HG02759 (cell line): ENCODE data around the gene TCF25.
A peak's percentile ranks its signal among the peaks of the same experiment; 100 is the strongest.
"Not testable (repeated sequence)": the region's sequence is repeated elsewhere in the genome, so short reads cannot be mapped to it uniquely, and the experiment has no call there.

Source experiments
- ATAC-seq: cut with Tn5 transposase; IDR thresholded peaks from one replicate; pipeline ENCODE4 v1.9.1; 2021; ENCODE audit warnings: mild to moderate bottlenecking, moderate library complexity; ENCODE audit not compliant: unreplicated experiment

Gene TCF25

DNA sequence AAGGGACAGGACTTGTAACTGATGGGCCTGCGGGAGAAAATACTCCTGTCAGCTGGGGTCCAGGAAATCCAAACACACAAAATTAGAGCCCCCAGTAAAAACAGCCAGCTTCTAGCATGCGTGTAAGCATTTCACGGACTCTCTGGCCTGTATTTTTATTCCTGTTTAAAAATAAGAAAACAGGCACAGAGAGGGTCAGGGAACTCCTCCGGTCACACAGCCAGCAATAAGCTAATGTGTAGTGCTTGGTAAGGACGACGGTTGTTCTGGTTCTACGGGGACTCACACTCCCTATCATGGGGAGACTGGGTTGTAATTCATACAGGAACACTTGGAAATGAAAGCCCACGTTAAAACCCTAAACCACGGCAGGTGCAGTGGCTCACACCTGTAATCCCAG lies 1.5 kb upstream of the TCF25 start:
- ATAC-seq, result no peak

DNA sequence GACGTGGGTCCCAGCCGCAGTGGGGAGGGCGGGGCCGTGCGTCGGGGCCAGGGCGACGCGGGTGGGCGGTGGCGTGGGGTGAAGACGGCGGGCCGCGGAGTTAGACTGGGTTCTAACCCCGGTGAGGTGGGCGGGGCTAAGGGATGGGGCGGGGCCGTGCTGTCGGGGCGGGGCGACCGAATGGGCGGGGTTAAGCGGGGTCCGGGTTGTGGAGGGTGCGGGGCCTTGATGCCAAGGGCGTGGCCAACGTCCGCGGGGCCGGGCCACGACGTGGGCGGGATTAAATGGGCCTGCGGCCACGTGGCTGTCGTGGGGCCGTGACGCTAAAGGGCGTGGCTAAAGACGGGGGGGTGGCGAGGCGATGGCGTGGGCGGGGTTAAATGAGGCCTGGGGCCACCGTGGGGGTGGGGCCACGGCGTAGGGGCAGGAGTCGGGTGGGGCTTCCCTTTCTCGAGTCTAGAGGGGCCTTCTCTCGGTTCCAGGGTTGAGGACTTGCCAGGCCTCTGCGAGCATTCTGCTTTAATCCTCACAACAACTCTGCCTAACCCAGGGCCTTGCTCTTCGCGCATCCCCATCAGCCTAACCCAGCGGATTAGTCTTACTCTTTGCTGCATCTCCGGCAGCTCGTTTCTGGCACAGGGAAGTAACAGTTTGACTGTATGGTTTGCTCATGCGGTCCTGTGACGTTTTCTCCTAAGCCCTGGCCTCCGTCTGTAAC lies 739 bp downstream of the TCF25 start:
- ATAC-seq, result peak; percentile 69

GRCh38 chr16:89879123-89879522 lies 5.7 kb downstream of the TCF25 start:
- not testable (repeated sequence) for ATAC-seq

DNA sequence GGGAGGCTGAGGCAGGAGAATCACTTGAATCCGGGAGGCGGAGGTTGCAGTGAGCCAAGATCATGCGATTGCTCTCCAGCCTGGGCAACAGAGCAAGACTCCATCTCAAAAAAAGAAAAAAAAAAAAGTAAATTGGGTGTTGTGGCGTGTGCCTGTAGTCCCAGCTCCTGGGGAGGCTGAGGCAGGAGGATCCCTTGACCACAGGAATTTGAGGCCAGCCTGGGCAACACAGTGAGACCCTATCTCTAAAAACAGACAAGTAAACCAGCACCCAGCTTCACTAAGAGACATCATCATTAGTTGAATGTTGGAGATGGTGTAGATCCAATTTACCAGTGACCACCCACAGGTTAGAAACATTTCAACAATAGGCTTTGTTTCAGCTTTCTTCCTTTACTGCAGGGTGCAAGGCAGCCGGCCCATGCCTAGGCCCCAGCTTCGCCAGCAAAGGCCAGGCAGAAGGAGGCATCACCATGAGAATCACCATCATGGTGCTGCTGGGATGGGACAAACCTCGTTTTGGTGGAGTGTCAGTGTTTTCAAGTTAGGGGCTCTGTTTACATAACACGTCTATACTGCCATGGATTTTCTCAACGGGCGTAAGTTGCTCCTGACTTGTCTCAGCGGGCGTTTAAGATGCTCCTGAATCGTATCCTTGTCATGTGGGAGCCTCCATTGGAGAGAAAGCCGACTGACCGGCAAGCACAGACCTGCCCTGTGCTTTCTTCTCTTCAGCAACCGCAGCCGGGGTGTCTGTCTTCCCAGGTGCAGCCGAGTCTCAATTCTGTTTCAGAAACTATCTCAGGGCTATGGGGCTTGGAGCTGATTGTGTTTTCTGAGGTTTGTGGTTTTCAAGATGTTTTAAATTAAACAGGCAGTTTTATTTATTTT lies 7.3 kb downstream of the TCF25 start:
- ATAC-seq, result no peak

DNA sequence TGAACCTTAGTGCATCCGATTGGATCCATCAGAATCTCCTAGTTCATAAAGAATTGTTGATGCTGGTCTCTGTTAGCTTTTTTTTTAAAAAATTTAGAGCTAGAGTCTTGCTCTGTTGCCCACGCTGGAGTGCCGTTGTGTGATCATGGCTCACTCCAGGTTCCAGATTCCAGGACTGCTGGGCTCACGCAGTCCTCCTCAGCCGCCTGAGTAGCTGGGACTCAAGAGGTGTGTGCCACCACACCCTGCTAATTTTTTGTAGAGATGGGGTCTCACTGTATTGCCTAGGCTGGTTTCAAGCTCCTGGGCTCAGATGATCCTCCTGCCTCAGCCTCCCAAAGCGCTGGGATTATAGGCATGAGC lies 8.0 kb downstream of the TCF25 start:
- no peak for ATAC-seq

- ATAC-seq, result no peak
These were observed 10.1 kb downstream of the TCF25 start for GRCh38 chr16:89883346-89884040.

DNA sequence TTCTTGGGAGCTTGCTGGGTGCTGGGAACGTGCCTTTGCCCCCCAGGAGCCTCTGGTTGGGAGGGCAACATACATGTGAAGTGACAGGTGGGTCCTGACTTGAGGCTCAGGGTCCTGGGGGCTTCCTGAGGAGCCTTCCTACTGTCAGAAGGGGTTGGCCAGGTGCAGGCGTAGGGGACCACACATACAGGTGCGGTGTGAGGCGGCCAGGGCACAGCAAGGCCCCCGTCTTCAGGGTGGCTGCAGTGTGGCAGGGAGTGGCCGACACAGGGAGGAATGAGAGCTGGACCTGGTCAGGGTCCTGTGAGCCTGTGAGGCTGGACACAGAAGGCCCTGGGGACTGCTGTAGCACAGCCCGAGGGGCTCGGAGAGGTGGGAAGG lies 10.6 kb downstream of the TCF25 start:
- no peak for ATAC-seq

- ATAC-seq, result no peak
These were observed 13.9 kb downstream of the TCF25 start for GRCh38 chr16:89887243-89887642.

GRCh38 chr16:89890200-89890599 lies 16.8 kb downstream of the TCF25 start:
- ATAC-seq, result no peak

DNA sequence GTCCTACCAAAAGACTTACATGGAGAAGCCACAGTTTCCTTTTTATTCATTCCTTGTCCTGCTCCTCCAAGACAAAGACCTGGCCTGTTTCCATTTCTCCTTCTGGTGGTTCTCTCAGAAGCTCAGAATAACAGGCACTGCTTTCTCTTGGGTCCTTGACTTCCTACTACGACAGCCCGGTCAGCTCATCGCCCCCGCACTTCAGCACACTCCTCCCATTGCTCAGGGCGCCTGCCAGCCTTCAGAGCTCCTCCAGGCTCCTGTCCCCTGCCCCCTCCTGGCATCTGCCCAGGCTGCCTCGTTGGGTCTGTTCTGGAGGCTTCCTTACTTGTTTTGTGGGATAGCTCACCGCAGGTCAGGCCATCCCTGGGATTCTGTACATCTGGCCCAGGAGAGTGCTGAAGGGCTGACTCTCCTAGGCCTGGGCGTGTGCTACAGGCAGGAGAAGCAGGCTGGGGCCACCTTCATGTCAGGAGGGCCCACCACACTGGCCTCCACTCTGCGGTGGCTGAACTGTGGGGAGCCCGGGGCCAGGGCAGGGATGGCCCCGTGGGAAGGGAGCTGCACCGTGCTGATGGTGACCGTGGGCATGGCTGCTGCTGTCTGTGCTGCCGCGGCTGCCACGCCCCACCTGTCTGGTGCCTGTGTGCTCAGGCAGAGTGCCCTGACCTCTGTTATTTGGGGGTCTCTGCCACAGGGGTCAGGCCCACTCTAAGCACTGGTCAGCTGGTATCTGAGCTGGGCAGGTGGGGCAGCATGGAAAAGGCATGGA lies 17.7 kb downstream of the TCF25 start:
- no peak for ATAC-seq

- no peak for ATAC-seq
These were observed 18.8 kb downstream of the TCF25 start for GRCh38 chr16:89892055-89892630.

- no peak for ATAC-seq
These were observed 19.2 kb downstream of the TCF25 start for GRCh38 chr16:89892635-89893034.

- no peak for ATAC-seq
These were observed 20.5 kb downstream of the TCF25 start for GRCh38 chr16:89893642-89894548.

GRCh38 chr16:89895482-89896250 lies 22.3 kb downstream of the TCF25 start:
- ATAC-seq, result no peak

DNA sequence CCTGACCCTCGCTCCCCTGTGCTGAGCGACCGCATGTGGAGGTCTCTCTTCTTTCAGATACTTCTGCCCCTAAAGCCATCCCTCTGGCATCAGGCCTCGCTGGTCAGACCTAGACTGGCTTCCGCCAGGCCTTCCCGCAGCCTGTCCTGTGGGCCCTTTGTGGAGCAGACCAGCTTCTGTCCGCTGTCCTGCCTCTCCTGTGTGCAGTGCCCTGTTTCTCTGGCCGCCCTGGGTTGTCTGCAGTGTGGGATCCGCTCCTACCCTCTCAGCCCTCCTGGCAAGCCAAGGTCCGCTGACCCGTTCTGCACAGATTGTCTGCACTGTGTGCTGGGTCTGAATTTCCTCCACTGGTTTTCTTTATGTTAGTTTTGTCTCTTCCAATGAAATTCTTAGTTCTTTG lies 23.8 kb downstream of the TCF25 start:
- no peak for ATAC-seq

DNA sequence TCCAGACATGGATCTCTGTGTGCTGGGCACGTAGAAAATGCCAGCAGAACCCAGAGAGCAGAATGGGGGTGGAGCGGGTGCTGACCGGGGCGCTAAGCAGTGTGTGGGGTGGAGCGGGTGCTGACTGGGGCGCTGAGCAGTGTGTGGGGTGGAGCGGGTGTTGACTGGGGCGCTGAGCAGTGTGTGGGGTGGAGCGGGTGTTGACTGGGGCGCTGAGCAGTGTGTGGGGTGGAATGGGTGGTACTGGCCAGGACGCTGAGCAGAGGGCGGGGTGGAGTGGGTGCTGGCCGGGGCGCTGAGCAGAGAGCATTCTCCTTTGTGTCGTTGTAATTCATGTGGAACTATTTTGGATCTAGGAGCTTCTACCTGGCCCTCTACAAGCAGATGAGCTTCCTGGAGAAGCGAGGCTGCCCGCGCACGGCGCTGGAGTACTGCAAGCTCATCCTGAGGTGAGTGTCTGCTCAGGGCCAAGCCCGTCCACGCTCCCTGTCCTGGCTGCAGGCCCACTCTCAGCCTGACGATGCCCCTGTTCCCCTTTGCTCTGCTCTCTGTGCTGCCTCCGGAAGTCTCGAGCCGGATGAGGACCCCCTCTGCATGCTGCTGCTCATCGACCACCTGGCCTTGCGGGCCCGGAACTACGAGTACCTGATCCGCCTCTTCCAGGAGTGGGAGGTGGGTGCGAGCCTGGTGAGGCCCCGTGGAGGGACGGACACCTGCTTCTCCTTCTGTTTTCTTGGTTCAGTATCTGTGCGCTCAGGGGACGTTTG lies 25.0 kb downstream of the TCF25 start:
- ATAC-seq, result no peak

GRCh38 chr16:89899879-89900481 lies 26.6 kb downstream of the TCF25 start:
- no peak for ATAC-seq

DNA sequence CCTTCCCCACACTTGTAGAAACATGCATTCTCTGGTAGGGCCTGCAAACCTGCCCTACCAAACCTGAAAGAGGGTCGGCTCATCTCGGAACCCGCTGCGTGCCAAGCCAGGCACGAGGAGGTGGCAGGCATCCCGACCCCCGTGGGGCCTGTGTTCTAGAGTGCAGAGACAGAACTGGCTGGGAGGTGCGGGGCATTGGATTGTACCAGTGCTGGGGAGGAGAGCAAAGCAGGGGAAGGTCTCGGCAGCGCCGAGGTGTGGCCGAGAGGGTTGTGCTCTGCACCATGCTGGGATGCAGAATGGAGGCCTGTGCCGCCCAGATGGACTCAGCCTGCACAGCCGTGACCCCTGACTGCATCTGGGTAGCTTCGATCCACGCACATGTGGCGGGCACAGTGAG lies 27.5 kb downstream of the TCF25 start:
- ATAC-seq, result no peak
